Breast epithelium (tissue), 3 donors: ENCODE data around the gene LCE1E.

ENCODE experiments used
- POLR2A ChIP-seq: fragments of 450-650 bp; IDR thresholded peaks from one replicate; pipeline ENCODE4 v1.6.1; 2016; ENCODE audit warnings: antibody characterized with exemption, mild to moderate bottlenecking, moderate library complexity
- TF ChIP-seq, protein P1 (sequence below), 3 donors: fragments of 450-650 bp; IDR thresholded peaks; one replicate each; pipeline ENCODE4 v1.5.1; 2016 to 2017; ENCODE audit warnings: antibody characterized with exemption in 3 of 3, mild to moderate bottlenecking in 3 of 3, moderate library complexity in 3 of 3

DNA sequence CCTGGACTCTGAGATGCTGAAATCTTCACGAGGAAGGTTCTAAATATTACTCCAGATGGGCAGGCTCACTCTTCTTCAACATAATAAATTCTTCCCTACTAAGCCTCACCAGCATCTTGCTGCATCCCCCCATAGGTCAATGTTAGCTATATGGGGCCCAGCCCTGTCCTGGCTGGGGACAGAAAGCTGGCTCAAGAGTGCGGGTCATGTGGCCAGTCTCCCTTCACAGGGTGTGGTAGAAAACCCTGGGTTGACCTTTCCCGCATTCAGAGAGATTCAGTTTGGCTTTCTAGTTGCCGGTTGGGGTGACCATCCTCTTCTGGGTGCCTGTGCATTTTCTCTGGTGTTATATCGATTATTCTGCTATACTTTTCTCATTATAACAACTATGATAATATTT lies 48.1 kb upstream of the LCE1E start:
- TF ChIP-seq, protein P1, sequence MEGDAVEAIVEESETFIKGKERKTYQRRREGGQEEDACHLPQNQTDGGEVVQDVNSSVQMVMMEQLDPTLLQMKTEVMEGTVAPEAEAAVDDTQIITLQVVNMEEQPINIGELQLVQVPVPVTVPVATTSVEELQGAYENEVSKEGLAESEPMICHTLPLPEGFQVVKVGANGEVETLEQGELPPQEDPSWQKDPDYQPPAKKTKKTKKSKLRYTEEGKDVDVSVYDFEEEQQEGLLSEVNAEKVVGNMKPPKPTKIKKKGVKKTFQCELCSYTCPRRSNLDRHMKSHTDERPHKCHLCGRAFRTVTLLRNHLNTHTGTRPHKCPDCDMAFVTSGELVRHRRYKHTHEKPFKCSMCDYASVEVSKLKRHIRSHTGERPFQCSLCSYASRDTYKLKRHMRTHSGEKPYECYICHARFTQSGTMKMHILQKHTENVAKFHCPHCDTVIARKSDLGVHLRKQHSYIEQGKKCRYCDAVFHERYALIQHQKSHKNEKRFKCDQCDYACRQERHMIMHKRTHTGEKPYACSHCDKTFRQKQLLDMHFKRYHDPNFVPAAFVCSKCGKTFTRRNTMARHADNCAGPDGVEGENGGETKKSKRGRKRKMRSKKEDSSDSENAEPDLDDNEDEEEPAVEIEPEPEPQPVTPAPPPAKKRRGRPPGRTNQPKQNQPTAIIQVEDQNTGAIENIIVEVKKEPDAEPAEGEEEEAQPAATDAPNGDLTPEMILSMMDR (IDR thresholded peaks at IDR 0.05): no peak
- no peak for TF ChIP-seq POLR2A
